GM10248 (cell line): ENCODE measurements around the gene FBLN2.

ENCODE experiments used
- CTCF ChIA-PET: fragments of 300-600 bp; sonication (Branson Sonifier 250); formaldehyde crosslinking; extraction: SDS; loops from one replicate; lab custom pipeline; 2021; ENCODE audit warnings: antibody characterized with exemption; lab: Yijun Ruan, JAX
- POLR2A ChIA-PET: fragments of 350-650 bp; sonication (Branson Sonifier 250); formaldehyde crosslinking; extraction: SDS; loops from one replicate; lab custom pipeline; 2020; ENCODE audit warnings: antibody characterized with exemption; lab: Yijun Ruan, JAX
- DNase-seq: peaks from one replicate; pipeline ENCODE4 v3.0.0; 2012; ENCODE audit errors: extremely low spot score
- CTCF ChIP-seq: IDR thresholded peaks from 2 replicates; pipeline ENCODE4 v1.5.1; 2012; ENCODE audit warnings: mild to moderate bottlenecking, low read depth; ENCODE audit errors: extremely low read depth, missing control alignments, control extremely low read depth

The FBLN2 gene

GRCh38 chr3:13513051-13513912 lies 35.6 kb upstream of the FBLN2 start:
- no peak for TF ChIP-seq CTCF
- ChIA-PET POLR2A (no interaction called here), CTCF (interaction anchor here (0.9 to 1.2 kb wide), 2 partner anchors 135 to 139 kb away, joined by 3 to 7 read pairs; no protein-coding TSS in a partner anchor)
- no peak for DNase-seq

GRCh38 chr3:13513913-13514517 lies 34.9 kb upstream of the FBLN2 start:
- ChIA-PET POLR2A (no interaction called here), CTCF (interaction anchor here (0.9 to 1.2 kb wide), 3 partner anchors 18 to 138 kb away, joined by 3 to 7 read pairs (median 4); no protein-coding TSS in a partner anchor)
- no peak for TF ChIP-seq CTCF
- DNase-seq: no peak

GRCh38 chr3:13514639-13515435 lies 34.1 kb upstream of the FBLN2 start:
- no peak for TF ChIP-seq CTCF
- DNase-seq: no peak
- POLR2A ChIA-PET: no interaction called here
- CTCF ChIA-PET: interaction anchor here (0.8 to 1.2 kb wide), 4 partner anchors 15 to 133 kb away, joined by 3 to 7 read pairs (median 4); no protein-coding TSS in a partner anchor

GRCh38 chr3:13515786-13516759 lies 32.9 kb upstream of the FBLN2 start:
- no peak for TF ChIP-seq CTCF
- ChIA-PET POLR2A (no interaction called here), CTCF (interaction anchor here (0.8 to 1.1 kb wide), 3 partner anchors 9 to 17 kb away, joined by 3 read pairs; no protein-coding TSS in a partner anchor)
- no peak for DNase-seq

- POLR2A ChIA-PET: no interaction called here
Measured at GRCh38 chr3:13516760-13517135, 32.2 kb upstream of the FBLN2 start.

More at GRCh38 chr3:13516760-13517135, 32.2 kb upstream of the FBLN2 start:
- no peak for TF ChIP-seq CTCF
- CTCF ChIA-PET: interaction anchor here (0.9 kb wide), 1 partner anchor 9 kb away, joined by 3 read pairs; no protein-coding TSS in a partner anchor
- DNase-seq: no peak
